ENCODE results near the gene VSIG10. TPM values are rescaled to one million over a fixed set of nuclear protein-coding genes. Genes with fewer than 3 reads are reported as not detected.
"Not testable (repeated sequence)": the region's sequence is repeated elsewhere in the genome, so short reads cannot be mapped to it uniquely, and the experiment has no call there.

The VSIG10 gene
- total and polyA plus RNA-seq, 2 experiments from 2014 or later = 12.0 to 21.0 TPM

- TF ChIP-seq CTCF (IDR thresholded peaks at IDR 0.05; ENCODE audit: poor library complexity) (no peak), EZH2phosphoT487 (IDR thresholded peaks at IDR 0.05; ENCODE audit: low read depth, severe bottlenecking, unreplicated experiment) (no peak), EZH2 (IDR thresholded peaks at IDR 0.05; ENCODE audit: borderline replicate concordance) (no peak)
- Histone ChIP-seq H3K9me3 (ENCODE audit: low read depth) (no peaks in the 10 kb centered on the region), H3K79me2 (no peaks in the 10 kb centered on the region), H4K20me1 (ENCODE audit: insufficient read depth, poor library complexity, severe bottlenecking) (no peaks in the 10 kb centered on the region), H3K4me3 (no peak overlapping the region), H3K27ac (no peak overlapping the region), H2AFZ (no peak overlapping the region), H3K4me2 (no peak overlapping the region), H3K4me1 (ENCODE audit: insufficient read depth) (no peaks in the 10 kb centered on the region), H3K27me3 (no peaks in the 10 kb centered on the region), H3K9me2 (replicated peaks; ENCODE audit: insufficient read depth) (no peaks in the 10 kb centered on the region), H3K36me3 (replicated peaks; ENCODE audit: insufficient read depth, low read depth) (no peaks in the 10 kb centered on the region)
- 94% methylated on average over 4 of the region's 4 CpGs for WGBS (ENCODE audit: low lambda C conversion rate, missing lambda C conversion rate)
- DNase-seq (ENCODE audit: low spot score) = no peak
Observed at GRCh38 chr12:118025168-118025567, 78.6 kb downstream of the VSIG10 start.

GRCh38 chr12:118023301-118023860 lies 80.4 kb downstream of the VSIG10 start:
- Histone ChIP-seq H3K4me3 (no peak overlapping the region), H3K9me3 (ENCODE audit: low read depth) (no peaks in the 10 kb centered on the region), H3K4me2 (no peak overlapping the region), H3K36me3 (replicated peaks; ENCODE audit: insufficient read depth, low read depth) (no peaks in the 10 kb centered on the region), H4K20me1 (ENCODE audit: insufficient read depth, poor library complexity, severe bottlenecking) (no peaks in the 10 kb centered on the region), H3K79me2 (peaks cover 2% of the 10 kb centered on the region), H3K4me1 (ENCODE audit: insufficient read depth) (no peaks in the 10 kb centered on the region), H3K27me3 (no peaks in the 10 kb centered on the region), H3K27ac (no peak overlapping the region), H3K9me2 (replicated peaks; ENCODE audit: insufficient read depth) (no peaks in the 10 kb centered on the region), H2AFZ (no peak overlapping the region)
- WGBS (ENCODE audit: low lambda C conversion rate, missing lambda C conversion rate) = 90% methylated on average over 7 of the region's 9 CpGs
- DNase-seq (ENCODE audit: low spot score) = no peak
- TF ChIP-seq EZH2phosphoT487 (IDR thresholded peaks at IDR 0.05; ENCODE audit: low read depth, severe bottlenecking, unreplicated experiment) (no peak), CTCF (IDR thresholded peaks at IDR 0.05; ENCODE audit: poor library complexity) (no peak), EZH2 (IDR thresholded peaks at IDR 0.05; ENCODE audit: borderline replicate concordance) (no peak)

GRCh38 chr12:118022728-118023109 lies 81.1 kb downstream of the VSIG10 start:
- Histone ChIP-seq H3K4me1 (ENCODE audit: insufficient read depth) (no peaks in the 10 kb centered on the region), H3K4me2 (no peak overlapping the region), H3K27me3 (no peaks in the 10 kb centered on the region), H4K20me1 (ENCODE audit: insufficient read depth, poor library complexity, severe bottlenecking) (no peaks in the 10 kb centered on the region), H3K9me2 (replicated peaks; ENCODE audit: insufficient read depth) (no peaks in the 10 kb centered on the region), H2AFZ (no peak overlapping the region), H3K4me3 (no peak overlapping the region), H3K36me3 (replicated peaks; ENCODE audit: insufficient read depth, low read depth) (no peaks in the 10 kb centered on the region), H3K79me2 (peaks cover 7% of the 10 kb centered on the region), H3K9me3 (ENCODE audit: low read depth) (no peaks in the 10 kb centered on the region), H3K27ac (no peak overlapping the region)
- TF ChIP-seq EZH2 (IDR thresholded peaks at IDR 0.05; ENCODE audit: borderline replicate concordance) (no peak), CTCF (IDR thresholded peaks at IDR 0.05; ENCODE audit: poor library complexity) (no peak), EZH2phosphoT487 (IDR thresholded peaks at IDR 0.05; ENCODE audit: low read depth, severe bottlenecking, unreplicated experiment) (no peak)
- 70% methylated on average over 3 of the region's 3 CpGs for WGBS (ENCODE audit: low lambda C conversion rate, missing lambda C conversion rate)
- DNase-seq (ENCODE audit: low spot score) = no peak

- H3K9me3 ChIP-seq (ENCODE audit: low read depth); H4K20me1 ChIP-seq (ENCODE audit: insufficient read depth, poor library complexity, severe bottlenecking); H3K9me2 ChIP-seq (replicated peaks; ENCODE audit: insufficient read depth); DNase-seq (ENCODE audit: low spot score); H3K4me2 ChIP-seq; H3K27me3 ChIP-seq; H3K36me3 ChIP-seq (replicated peaks; ENCODE audit: insufficient read depth, low read depth); H3K4me1 ChIP-seq (ENCODE audit: insufficient read depth); H2AFZ ChIP-seq; H3K4me3 ChIP-seq; H3K27ac ChIP-seq: not testable (repeated sequence)
- WGBS (ENCODE audit: low lambda C conversion rate, missing lambda C conversion rate) = 86% methylated on average over 13 of the region's 13 CpGs
- peaks cover 12% of the 10 kb centered on the region for H3K79me2 ChIP-seq
Observed at GRCh38 chr12:118022097-118022727, 81.6 kb downstream of the VSIG10 start.
